NCI-H2227 (cell line): ENCODE measurements around the gene GPC6.
"Not testable (repeated sequence)": the region's sequence is repeated elsewhere in the genome, so short reads cannot be mapped to it uniquely, and the experiment has no call there.

Experiments used
- DNase-seq: peaks from one replicate; lab custom pipeline; 2025; ENCODE audit not compliant: unreplicated experiment; lab: John Stamatoyannopoulos, UW

GPC6 gene

DNA sequence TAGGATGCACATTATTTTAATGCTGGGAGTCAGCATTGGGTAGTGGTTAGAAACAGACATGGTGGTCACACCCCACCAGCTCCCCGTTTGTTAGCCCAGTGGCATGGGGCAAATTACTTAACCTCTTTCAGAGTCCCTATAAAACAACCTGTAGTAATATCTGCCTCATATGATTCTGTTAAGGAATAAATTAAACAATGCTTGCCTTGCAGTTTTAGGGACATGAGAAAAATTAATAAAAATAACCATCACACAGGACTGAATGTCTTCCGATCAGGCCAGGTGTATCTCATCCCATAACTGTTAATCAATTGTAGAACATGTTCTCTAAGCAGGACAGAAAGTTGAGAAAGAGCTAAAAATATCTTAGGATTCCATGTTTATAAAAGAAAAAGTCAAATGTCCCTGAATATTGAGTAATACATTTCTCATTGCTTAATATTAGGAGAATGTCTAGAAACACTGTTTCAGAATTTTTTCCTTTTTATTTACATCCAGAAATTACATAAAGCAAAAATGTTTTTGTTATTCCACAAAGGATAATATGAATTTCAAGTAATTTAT lies 196.5 kb downstream of the GPC6 start:
- DNase-seq = no peak

DNA sequence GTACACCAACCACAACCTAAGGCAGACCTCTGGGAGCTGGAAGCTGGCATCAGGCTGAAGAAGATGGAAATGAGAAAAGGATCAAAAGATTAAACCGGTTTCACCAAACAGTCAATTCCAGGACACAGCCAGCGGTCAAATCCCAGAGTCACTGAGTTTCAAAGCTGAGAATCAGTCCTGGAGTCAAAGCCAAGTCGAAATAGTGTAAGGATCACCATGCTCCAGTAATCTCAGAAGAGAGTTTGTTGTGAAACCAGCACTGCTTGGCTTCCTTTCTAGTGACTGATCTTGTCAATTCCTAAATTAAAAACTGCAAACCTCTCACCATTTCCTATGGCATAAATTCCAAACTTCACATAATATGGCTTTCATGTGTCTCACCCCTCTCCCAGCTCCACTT lies 198.8 kb downstream of the GPC6 start:
- no peak for DNase-seq

DNA sequence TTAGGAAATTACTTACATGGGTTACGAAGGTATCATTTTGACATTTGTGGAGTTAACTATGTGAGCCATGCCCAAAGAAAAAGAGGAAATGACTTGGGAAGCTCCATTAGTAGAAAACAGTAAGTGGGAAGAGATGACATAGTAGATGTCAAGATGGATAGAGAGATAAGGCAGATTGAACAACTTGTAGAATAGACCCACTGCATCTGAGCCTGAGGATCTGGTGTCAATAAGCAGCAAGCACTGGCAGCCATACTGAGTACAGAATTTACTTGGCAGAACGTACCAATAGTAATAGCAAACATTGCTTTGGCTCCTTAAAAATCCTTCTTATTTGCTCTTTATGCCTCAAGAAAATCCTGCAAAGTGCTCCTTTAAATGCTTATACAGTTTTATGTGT lies 203.8 kb downstream of the GPC6 start:
- no peak for DNase-seq

DNA sequence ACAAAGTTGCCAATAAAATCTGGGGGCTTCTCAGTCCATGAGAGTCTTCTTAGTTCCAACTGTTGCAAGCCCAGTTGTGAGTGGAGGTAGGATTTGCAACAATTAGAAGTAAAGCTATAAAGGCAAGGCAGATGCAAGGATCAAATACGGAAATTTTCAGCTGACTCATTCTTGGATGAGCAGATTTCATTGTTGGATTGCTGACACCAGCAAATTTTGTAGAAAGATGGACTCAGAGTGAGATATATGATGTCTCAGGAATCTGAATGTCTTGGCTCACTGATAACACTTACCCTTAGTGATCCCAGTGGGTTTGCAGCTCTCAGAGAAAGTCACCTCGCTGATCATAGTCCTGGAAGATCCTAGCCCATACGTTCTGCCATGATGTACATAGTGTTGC lies 209.0 kb downstream of the GPC6 start:
- DNase-seq = no peak

DNA sequence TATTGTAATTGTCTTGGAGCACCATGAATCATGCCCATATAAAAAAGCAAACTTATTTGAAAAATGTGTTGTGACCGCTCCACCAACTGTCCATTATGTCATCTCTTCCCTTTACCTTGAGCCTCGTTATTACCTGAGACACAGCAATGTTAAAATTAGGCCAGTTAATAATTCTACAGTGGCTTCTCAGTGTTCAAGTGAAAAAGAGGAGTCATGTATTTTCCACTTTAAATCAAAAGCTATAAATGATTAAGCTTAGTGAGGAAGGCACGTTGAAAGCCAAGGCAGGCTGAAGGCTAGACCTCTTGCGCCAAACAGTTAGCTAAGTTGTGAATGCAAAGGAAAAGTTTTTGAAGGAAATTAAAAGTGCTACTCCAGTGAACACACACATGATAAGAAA lies 210.5 kb downstream of the GPC6 start:
- DNase-seq = no peak

DNA sequence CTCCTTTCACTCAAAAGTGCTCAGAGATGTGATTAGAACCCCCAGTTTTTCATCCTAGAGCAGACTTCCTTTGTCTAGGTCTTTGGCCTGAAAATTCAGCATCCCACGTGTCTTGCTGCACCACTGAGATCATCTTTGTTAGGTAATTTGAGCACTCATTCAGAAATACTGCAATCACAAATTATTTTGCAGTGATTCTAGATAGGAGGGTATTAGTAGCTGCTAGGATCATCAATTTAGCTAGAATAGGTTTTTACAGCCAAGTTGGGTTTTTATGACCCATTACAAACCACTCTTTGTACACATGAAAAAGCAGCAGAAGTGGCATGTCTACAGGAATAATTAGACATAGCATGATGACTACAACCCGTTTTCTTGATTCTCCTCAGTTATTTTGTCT lies 219.6 kb downstream of the GPC6 start:
- no peak for DNase-seq

DNA sequence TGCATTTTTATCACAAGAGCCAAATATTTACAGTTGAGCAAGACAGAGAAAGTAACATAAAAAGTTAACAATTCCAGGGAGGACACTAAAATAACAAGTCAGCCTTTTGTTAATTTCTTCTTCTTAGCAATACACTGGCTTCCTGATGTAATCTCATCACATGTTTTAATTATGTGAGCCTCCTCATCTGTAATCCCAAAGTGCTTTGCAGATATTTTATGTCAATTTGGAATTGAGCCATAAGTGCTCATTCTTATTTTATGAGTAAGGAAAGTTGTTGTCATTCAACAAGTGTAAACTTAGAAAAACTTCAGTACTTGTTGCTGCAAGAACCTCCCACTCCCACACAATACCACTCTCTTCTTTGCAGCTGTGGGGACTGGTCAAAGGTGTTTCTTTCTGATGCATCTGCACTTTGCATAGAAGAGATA lies 223.6 kb downstream of the GPC6 start:
- no peak for DNase-seq

DNA sequence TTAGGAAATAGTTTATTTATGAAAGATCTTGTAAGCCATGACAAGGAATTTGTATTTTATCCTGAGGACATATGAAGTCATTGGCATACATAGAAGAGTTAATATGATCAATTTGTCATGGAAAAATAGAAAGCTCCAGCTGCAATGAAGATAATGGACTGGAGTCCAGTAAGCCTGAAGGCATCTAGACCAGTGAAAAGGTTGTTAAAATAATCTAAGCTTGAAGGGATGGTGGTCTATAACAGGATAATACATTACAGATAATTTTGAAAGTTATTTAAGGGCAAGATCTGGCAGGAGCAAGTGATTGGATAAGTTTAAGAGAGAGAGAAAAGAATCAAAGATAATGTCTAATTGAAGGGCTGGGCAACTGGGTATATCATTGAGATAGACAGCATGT lies 224.2 kb downstream of the GPC6 start:
- no peak for DNase-seq

DNA sequence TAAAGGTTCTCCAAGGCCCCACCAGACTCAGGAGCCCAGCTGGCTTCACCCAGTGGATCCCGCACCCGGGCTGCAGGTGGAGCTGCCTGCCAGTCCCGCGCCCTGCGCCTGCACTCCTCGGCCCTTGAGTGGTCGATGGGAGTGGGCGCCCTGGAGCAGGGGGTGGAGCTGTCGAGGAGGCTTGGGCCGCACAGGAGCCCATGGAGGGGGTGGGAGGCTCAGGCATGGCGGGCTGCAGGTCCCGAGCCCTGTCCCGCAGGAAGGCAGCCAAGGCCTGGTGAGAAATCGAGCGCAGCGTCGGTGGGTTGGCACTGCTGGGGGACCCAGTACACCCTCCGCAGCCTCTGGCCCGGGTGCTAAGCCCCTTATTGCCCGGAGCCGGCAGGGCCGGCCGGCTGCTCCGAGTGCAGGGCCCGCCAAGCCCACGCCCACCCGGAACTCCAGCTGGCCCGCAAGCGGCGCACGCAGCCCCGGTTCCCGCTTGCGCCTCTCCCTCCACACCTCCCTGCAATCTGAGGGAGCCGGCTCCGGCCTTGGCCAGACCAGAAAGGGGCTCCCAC lies 228.1 kb downstream of the GPC6 start:
- not testable (repeated sequence) for DNase-seq

DNA sequence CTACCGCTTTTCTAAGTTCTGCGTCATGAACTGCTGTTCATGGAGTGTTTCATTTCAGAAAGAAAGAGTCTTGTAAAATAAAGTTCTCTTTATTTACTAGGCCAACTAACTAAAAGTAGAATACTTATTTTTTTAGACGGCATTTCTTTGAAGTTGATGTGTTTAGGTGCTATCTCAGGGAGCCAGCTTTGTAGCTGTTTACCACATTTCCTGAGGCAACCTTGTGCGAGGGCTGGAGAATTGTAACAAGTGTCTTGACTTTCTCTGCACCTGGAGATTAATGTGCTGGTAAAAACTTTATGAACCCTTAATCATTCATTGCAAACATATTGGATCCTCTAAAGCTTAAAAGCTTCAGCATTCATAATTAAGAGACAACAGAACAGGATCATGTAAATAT lies 229.3 kb downstream of the GPC6 start:
- DNase-seq = no peak

DNA sequence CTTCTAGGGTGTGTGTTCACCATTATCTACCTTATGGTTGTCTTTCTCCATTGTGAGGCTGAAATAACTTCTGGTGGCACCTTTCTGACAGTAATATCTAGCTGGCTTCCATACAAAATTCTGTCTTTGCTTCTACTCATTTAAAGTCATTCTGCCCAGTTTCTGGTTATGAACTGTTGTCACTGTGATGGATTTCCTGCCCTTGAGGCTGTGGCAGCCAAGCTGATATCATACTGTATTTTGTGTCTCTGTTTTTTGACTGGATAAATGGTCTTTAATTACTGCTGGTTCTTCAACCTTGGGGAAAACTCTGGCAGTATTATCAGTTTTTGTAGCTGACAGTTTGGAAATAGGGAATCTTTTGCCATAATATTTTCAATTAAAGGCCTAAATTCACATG lies 233.4 kb downstream of the GPC6 start:
- DNase-seq = no peak

DNA sequence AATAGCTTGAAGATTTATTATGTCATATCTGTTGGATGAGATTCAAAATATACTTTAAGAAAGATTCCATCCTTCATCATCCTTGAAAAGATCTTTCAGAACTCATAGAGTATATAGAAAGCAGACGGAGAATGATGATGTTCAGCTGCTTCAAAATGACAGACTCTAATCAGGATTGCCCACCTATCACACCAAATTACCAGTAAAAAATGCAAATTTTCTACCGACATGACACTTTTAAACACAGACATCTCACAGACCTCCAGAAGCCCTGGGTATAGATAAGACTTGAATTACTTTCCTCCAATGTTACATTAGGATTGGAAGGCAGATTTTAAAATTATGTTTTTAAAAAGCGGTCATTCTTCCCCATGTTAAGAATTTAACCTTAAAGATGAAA lies 235.5 kb downstream of the GPC6 start:
- DNase-seq = no peak

DNA sequence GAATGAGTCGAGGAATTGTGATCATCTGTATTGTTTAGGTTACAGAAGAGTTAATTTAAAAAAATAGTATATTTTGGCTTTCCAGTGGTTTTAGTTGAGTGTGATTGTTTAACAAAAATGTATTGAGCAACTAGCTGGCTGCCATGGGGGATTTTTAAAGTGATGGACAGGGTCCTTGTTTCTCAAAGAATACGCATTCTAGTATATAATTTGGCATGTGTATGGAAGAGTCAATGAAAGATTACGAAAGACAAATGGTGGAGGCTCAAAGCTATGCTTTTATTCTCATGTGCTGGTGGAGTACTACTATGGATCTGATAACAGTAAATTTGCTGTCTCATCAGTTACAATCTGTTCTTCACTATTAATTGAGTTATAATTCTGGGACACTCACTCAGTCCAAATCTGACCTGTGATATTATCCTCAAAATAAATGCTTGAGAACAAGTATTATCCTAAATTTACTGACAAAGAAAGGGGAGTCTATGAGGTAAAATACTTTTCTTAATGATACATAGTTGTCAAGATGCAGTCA lies 240.0 kb downstream of the GPC6 start:
- DNase-seq = no peak

DNA sequence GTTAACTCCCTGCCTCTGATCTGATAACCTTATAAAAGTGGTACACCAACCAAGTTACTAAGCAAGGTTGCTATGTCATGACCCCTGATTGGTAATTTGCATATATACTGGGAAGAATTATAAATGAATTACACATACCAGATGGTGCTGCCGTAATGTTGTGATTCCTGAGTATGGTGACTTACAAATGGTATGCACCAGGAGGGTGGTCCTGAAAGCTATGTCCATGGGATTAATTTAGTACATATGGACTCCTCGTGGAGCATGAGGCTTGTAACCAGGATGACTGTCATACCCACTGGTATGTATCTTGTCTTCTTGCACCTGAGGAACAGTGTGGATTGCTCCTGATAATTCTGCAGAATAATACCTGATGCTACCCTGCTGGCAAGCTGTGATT lies 240.6 kb downstream of the GPC6 start:
- no peak for DNase-seq

DNA sequence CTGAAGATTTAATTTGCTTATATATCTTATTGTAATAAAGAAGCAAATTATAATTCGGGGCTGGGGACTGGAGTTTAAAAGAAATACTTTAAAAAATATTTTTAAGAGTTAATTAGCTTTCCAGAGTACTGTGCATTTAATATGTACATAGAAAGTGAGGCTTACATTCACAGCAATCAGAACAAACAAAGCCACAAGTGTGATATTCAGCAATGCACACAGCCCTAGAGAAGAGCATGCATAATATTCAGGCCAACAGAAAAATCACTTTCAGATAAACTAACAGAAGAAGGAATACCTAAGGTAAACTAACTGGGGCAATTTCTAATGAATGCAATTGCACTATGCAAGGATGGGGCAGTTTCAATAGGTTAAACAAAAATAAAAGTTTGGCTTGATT lies 241.8 kb downstream of the GPC6 start:
- DNase-seq = no peak

DNA sequence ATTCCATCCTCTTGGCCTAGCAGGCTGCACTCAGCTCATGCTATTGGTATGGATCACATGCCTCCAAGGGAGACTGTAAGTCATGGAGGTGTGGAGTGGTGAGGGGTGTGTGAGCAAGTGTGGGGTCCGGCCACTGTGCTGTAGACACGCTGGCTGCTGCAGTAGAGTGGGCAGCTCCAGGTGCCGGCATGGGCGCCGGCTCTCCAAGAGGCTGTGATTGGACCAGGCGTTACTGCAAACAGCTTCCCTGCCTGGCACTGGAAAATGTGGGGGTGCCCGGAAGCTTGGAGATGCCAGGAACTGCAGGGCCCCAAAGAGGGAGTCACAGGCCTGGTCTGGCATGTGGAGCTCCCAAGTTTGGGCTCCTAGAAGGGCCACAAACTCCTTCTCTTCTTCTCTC lies 245.7 kb downstream of the GPC6 start:
- DNase-seq = no peak

DNA sequence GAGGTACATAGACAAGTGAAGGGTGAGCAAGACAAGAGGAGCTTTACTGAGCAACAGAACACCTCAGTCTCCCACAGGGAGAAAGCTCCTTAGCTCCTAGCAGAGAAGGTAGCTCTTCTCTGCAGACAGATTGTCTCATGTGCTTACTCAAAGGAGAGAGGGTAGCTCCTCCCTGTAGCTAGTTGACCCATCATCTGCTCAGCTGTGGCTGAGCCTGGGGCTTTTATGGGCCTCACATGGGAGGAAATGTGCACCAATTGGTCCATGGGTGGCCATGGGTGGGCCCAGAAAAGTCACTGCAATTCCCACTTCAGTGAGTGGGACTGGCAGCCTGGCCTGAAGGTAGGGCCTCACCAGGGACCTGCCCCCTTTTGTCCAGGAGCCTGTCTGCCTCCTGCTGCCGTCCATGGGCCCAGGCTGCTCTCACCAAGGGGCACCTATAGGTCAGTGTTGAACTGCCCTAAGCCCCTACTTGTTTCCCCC lies 246.2 kb downstream of the GPC6 start:
- DNase-seq = no peak

DNA sequence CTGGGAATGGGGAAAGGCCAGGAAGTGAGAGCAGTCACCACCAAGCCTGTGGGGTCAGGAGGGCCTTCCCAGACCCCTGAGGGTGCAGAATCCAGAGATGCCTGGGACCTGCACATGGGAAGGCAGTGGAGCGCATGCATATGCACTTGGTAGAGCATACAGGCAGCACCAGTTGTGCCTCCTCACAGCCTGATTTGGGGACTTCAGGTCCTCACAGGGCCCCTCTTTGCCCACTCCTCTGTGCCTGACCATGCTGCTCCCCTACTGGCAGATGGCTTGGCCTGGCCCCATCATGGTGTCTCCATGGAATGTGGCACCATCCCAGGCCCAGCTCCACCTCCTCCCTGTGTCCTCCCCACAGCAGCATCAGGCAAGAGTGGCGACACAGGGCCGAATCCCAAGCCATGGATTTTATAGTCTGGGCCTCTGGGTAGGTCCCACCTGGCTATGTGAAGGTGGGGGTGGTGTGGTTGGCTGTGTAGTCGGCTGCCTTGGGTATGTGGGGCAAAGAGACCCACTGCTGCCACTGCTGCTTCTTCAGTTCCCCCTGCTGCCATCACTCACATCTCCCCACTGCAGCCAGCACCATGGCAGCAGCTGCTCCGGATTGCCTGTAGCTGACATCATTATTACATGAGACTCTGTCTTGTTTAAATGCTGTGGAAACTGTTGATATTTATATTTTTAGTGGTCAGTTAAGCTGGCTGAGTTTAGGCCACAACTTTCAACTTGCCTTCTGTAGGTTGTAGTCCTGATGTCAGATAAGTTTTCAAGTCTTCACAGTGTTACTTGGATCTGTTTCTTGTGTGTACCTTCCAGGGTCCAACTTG lies 247.0 kb downstream of the GPC6 start:
- no peak for DNase-seq

DNA sequence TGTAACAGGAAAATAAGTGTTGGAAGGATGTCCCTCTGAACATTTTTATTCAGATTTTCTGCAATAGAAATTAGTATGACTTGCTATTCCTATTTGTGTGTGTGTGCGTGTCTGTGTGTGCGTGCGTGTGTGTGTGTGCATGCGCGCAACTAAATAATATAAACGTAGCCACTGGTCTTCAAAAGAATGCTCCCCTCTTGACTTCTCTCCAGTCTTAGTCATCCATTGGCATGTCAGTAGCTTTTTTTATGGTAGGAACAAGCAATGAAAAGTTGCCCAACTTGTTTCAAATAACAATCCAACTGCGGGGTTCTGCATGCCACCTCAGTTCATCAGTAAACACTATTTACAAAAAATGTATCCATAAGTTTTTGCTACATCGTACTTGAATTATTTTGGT lies 249.6 kb downstream of the GPC6 start:
- no peak for DNase-seq

DNA sequence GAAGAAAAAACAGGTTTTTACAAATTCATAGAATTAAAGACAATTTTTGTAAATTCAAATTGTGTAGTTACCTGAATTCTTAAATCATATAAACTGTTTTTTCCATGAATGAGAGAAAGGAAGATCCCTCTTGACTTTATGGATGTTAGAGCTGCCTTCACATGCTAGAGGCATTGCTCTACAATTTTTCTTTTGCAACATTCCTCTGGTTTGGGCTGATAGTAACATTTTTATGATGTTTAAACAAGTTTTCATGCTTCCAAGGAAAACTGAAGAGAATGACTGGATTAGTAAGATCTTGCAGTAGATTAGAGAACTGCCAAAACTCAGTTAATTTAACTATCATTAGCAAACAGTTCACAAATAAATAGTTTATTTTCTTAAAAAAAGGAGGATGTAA lies 250.6 kb downstream of the GPC6 start:
- no peak for DNase-seq

DNA sequence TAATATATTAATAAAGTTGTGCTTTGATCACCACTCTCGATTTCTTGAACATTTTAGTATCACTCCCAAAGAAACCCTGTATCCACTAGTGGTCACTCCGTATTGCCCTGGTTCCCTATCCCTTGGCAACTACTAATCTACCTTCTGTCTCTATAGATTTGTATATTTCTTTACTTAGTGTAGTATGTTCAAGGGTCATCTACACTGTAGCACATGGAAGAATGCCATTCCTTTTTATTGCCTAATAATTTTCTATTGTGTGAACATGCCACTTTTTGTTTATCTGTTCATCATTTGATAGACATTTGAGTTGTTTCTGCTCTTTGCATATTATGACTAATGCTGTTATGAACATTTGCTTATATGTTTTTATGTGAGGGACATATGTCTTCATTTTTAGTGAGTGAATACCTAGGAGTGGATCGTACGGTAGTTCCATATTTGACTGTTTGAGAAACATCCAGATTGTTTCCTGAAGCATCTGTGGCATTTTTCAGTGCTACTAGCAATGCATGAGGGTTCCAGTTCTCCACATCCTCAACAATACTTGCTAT lies 254.0 kb downstream of the GPC6 start:
- no peak for DNase-seq

DNA sequence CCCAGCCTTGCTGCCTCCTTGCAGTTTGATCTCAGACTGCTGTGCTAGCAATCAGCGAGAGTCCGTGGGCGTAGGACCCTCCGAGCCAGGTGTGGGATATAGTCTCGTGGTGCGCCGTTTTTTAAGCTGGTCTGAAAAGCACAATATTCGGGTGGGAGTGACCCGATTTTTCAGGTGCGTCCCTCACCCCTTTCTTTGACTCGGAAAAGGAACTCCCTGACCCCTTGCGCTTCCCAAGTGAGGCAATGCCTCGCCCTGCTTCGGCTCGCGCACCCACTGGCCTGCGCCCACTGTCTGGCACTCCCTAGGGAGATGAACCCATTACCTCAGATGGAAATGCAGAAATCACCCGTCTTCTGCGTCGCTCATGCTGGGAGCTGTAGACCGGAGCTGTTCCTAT lies 269.5 kb downstream of the GPC6 start:
- not testable (repeated sequence) for DNase-seq
